Osteocyte (in vitro differentiated cells): ENCODE data around the gene ADAM10. TPM values are rescaled to one million over a fixed set of nuclear protein-coding genes. Genes with fewer than 3 reads are reported as not detected.

ENCODE experiments used
- DNase-seq: peaks from one replicate; pipeline ENCODE4 v3.0.0; 2021; ENCODE audit warnings: mixed read lengths; ENCODE audit not compliant: unreplicated experiment; ENCODE audit errors: extremely low spot score
- H3K27ac Mint-ChIP-seq: one replicate; pipeline ENCODE4 v1.8.0; 2021; ENCODE audit warnings: mild to moderate bottlenecking, mixed read lengths; ENCODE audit not compliant: unreplicated experiment
- H3K27me3 Mint-ChIP-seq: one replicate; pipeline ENCODE4 v1.8.0; 2021; ENCODE audit warnings: mixed read lengths; ENCODE audit not compliant: unreplicated experiment
- H3K36me3 Mint-ChIP-seq: one replicate; pipeline ENCODE4 v1.8.0; 2021; ENCODE audit warnings: mixed read lengths; ENCODE audit not compliant: unreplicated experiment
- H3K4me1 Mint-ChIP-seq: one replicate; pipeline ENCODE4 v1.8.0; 2021; ENCODE audit warnings: mixed read lengths; ENCODE audit not compliant: unreplicated experiment
- H3K4me3 Mint-ChIP-seq: one replicate; pipeline ENCODE4 v1.8.0; 2021; ENCODE audit warnings: mild to moderate bottlenecking, moderate library complexity, mixed read lengths; ENCODE audit not compliant: unreplicated experiment
- H3K9me3 Mint-ChIP-seq: one replicate; pipeline ENCODE4 v1.8.0; 2021; ENCODE audit warnings: mixed read lengths; ENCODE audit not compliant: unreplicated experiment
- total RNA-seq: library from RNA; stranded (reverse); gene quantifications from 2 replicates; pipeline ENCODE4 v1.2.1, GENCODE V29; 2021
- TF ChIP-seq, protein P1 (sequence below): fragments of 200-600 bp; sonication (generic); IDR thresholded peaks from 2 replicates; pipeline ENCODE4 v1.5.0; 2021; ENCODE audit warnings: antibody characterized with exemption, mild to moderate bottlenecking, moderate library complexity

The ADAM10 gene
- total RNA-seq, 1 donor from 2014 or later: 169 TPM

- H3K9me3 Mint-ChIP-seq: no peaks in the 10 kb centered on the region
Measured at GRCh38 chr15:58788056-58788710, 38.7 kb upstream of the ADAM10 start.

GRCh38 chr15:58785355-58785754, 35.8 kb upstream of the ADAM10 start:
- Mint-ChIP-seq H3K4me1 (no peaks in the 10 kb centered on the region), H3K36me3 (peaks cover 7% of the 10 kb centered on the region), H3K27me3 (no peaks in the 10 kb centered on the region), H3K4me3 (no peak overlapping the region), H3K27ac (no peak overlapping the region), H3K9me3 (no peaks in the 10 kb centered on the region)
- TF ChIP-seq, protein P1, sequence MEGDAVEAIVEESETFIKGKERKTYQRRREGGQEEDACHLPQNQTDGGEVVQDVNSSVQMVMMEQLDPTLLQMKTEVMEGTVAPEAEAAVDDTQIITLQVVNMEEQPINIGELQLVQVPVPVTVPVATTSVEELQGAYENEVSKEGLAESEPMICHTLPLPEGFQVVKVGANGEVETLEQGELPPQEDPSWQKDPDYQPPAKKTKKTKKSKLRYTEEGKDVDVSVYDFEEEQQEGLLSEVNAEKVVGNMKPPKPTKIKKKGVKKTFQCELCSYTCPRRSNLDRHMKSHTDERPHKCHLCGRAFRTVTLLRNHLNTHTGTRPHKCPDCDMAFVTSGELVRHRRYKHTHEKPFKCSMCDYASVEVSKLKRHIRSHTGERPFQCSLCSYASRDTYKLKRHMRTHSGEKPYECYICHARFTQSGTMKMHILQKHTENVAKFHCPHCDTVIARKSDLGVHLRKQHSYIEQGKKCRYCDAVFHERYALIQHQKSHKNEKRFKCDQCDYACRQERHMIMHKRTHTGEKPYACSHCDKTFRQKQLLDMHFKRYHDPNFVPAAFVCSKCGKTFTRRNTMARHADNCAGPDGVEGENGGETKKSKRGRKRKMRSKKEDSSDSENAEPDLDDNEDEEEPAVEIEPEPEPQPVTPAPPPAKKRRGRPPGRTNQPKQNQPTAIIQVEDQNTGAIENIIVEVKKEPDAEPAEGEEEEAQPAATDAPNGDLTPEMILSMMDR: no peak
- no peak for DNase-seq

More at GRCh38 chr15:58788056-58788710, 38.7 kb upstream of the ADAM10 start:
- no peaks in the 10 kb centered on the region for H3K4me1 Mint-ChIP-seq
- H3K27ac Mint-ChIP-seq: no peak overlapping the region
- no peaks in the 10 kb centered on the region for H3K27me3 Mint-ChIP-seq
- no peak for DNase-seq
- peaks cover 11% of the 10 kb centered on the region for H3K36me3 Mint-ChIP-seq
- TF ChIP-seq, protein P1: no peak
- H3K4me3 Mint-ChIP-seq: no peak overlapping the region

GRCh38 chr15:58779554-58779953, 30.0 kb upstream of the ADAM10 start:
- H3K27ac Mint-ChIP-seq: no peak overlapping the region
- H3K4me1 Mint-ChIP-seq: peaks cover 2% of the 10 kb centered on the region
- H3K36me3 Mint-ChIP-seq: peaks cover 4% of the 10 kb centered on the region
- TF ChIP-seq, protein P1: no peak
- DNase-seq: no peak
- no peaks in the 10 kb centered on the region for H3K9me3 Mint-ChIP-seq
- no peak overlapping the region for H3K4me3 Mint-ChIP-seq
- H3K27me3 Mint-ChIP-seq: no peaks in the 10 kb centered on the region

GRCh38 chr15:58777107-58777506, 27.6 kb upstream of the ADAM10 start:
- Mint-ChIP-seq H3K27ac (no peak overlapping the region), H3K4me3 (no peak overlapping the region), H3K9me3 (no peaks in the 10 kb centered on the region), H3K36me3 (peaks cover 4% of the 10 kb centered on the region), H3K4me1 (peaks cover 2% of the 10 kb centered on the region), H3K27me3 (no peaks in the 10 kb centered on the region)
- TF ChIP-seq, protein P1: no peak
- no peak for DNase-seq

DNA sequence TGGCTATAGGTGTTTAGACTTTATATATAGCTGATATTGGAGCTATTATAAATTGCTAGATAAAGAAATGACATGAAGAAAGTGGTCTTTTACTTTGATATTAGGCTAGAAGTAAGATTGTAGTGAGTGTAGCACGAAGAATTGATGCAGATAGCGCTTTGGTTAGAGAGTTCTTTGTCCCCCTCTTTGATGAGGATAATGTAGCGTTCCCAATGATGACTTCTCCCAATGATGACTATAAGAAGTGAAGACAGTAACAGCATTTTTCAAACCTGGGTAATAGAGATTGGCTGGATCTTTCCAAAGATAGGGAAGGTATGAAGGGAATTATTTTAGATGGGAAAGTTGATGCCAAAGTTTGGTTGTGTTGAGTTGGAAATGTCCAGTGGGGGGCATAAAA, 25.9 kb upstream of the ADAM10 start:
- Mint-ChIP-seq H3K9me3 (no peaks in the 10 kb centered on the region), H3K36me3 (peaks cover 1% of the 10 kb centered on the region), H3K27me3 (no peaks in the 10 kb centered on the region), H3K4me1 (peaks cover 6% of the 10 kb centered on the region), H3K27ac (no peak overlapping the region), H3K4me3 (no peak overlapping the region)
- TF ChIP-seq, protein P1: no peak
- no peak for DNase-seq
